ENCODE measurements around the gene ODAD4.

ODAD4 gene

GRCh38 chr17:41937970-41938954 is 7.8 kb downstream of the ODAD4 start (continued):
- TF ChIP-seq SNAI2 (CRISPR knock-in tag; IDR thresholded peaks at IDR 0.05) (no peak), BACH2 (CRISPR knock-in tag; IDR thresholded peaks at IDR 0.05; ENCODE audit: borderline replicate concordance) (no peak), PPARA (CRISPR knock-in tag; IDR thresholded peaks at IDR 0.05; ENCODE audit: borderline replicate concordance) (no peak), ARNTL (CRISPR knock-in tag; IDR thresholded peaks at IDR 0.05; ENCODE audit: borderline replicate concordance, low read depth) (no peak)

- no peak for ATAC-seq
Observed at GRCh38 chr17:41939044-41939692, 8.8 kb downstream of the ODAD4 start.

DNA sequence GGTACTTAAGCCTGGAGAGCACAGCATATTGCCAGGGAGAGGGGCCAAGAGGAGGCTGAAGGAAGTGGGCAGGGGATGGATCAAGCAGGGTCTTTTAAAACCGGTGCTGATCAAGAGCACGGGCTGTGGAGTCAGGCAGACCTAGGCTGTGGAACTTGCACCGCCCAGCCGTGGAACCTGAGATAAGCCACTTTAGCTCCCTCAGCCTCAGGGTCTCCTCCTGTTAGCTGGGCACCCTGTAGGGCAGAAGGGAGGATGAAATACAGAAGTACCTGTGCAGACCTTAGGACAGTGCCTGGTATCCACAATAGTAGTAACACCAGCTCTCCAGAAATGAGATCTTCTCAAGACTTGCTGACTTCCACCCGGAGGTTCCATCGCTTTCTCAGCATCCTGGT is 9.3 kb downstream of the ODAD4 start:
- no peak for ATAC-seq
- no peak for TF ChIP-seq ZNF70 (CRISPR knock-in tag; IDR thresholded peaks at IDR 0.05)
- TF ChIP-seq, protein P1, sequence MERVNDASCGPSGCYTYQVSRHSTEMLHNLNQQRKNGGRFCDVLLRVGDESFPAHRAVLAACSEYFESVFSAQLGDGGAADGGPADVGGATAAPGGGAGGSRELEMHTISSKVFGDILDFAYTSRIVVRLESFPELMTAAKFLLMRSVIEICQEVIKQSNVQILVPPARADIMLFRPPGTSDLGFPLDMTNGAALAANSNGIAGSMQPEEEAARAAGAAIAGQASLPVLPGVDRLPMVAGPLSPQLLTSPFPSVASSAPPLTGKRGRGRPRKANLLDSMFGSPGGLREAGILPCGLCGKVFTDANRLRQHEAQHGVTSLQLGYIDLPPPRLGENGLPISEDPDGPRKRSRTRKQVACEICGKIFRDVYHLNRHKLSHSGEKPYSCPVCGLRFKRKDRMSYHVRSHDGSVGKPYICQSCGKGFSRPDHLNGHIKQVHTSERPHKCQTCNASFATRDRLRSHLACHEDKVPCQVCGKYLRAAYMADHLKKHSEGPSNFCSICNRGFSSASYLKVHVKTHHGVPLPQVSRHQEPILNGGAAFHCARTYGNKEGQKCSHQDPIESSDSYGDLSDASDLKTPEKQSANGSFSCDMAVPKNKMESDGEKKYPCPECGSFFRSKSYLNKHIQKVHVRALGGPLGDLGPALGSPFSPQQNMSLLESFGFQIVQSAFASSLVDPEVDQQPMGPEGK (CRISPR knock-in tag; IDR thresholded peaks at IDR 0.05; ENCODE audit: borderline replicate concordance): no peak
- no peak for TF ChIP-seq ZFP3 (CRISPR knock-in tag; IDR thresholded peaks at IDR 0.05)
- TF ChIP-seq RARB (CRISPR knock-in tag; IDR thresholded peaks at IDR 0.05): no peak
- no peak for TF ChIP-seq SNAI2 (CRISPR knock-in tag; IDR thresholded peaks at IDR 0.05)
- TF ChIP-seq TCF4 (CRISPR knock-in tag; IDR thresholded peaks at IDR 0.05; ENCODE audit: borderline replicate concordance): no peak
- TF ChIP-seq CREB5 (CRISPR knock-in tag; IDR thresholded peaks at IDR 0.05; ENCODE audit: low read depth): no peak
- TF ChIP-seq BACH2 (CRISPR knock-in tag; IDR thresholded peaks at IDR 0.05; ENCODE audit: borderline replicate concordance): no peak
- no peak for TF ChIP-seq GLIS3 (CRISPR knock-in tag; IDR thresholded peaks at IDR 0.05)
- no peak for TF ChIP-seq ZFP30 (CRISPR knock-in tag; IDR thresholded peaks at IDR 0.05)

More at GRCh38 chr17:41939044-41939692, 8.8 kb downstream of the ODAD4 start:
- TF ChIP-seq ARNTL (CRISPR knock-in tag; IDR thresholded peaks at IDR 0.05; ENCODE audit: borderline replicate concordance, low read depth) (no peak), RARB (CRISPR knock-in tag; IDR thresholded peaks at IDR 0.05) (no peak), ZFP3 (CRISPR knock-in tag; IDR thresholded peaks at IDR 0.05) (no peak), ZFP30 (CRISPR knock-in tag; IDR thresholded peaks at IDR 0.05) (no peak), ZC3H10 (CRISPR knock-in tag; IDR thresholded peaks at IDR 0.05) (no peak), OSR1 (CRISPR knock-in tag; IDR thresholded peaks at IDR 0.05) (no peak), BACH2 (CRISPR knock-in tag; IDR thresholded peaks at IDR 0.05; ENCODE audit: borderline replicate concordance) (no peak), GLIS3 (CRISPR knock-in tag; IDR thresholded peaks at IDR 0.05) (no peak)
- TF ChIP-seq, protein P2, sequence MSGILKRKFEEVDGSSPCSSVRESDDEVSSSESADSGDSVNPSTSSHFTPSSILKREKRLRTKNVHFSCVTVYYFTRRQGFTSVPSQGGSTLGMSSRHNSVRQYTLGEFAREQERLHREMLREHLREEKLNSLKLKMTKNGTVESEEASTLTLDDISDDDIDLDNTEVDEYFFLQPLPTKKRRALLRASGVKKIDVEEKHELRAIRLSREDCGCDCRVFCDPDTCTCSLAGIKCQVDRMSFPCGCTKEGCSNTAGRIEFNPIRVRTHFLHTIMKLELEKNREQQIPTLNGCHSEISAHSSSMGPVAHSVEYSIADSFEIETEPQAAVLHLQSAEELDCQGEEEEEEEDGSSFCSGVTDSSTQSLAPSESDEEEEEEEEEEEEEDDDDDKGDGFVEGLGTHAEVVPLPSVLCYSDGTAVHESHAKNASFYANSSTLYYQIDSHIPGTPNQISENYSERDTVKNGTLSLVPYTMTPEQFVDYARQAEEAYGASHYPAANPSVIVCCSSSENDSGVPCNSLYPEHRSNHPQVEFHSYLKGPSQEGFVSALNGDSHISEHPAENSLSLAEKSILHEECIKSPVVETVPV (CRISPR knock-in tag; IDR thresholded peaks at IDR 0.05): no peak

DNA sequence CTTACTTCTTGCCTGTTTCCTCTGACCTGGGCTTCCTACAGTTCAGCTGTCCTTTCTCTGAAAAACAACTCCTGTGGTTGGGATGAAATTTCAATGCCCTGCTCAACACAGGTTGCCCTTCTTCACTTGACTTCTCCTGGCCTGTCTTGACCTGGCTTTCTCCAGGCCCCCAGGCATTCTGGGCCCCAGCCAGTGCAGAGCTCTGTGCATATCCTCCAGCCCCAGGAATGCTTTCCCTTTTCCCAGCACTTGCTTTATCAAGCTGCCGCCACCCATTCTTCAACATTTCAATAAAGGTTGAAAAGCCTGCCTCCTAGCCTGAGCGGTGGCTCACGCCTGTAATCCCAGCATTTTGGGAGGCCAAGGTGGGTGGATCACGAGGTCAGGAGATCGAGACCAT is 10.8 kb downstream of the ODAD4 start:
- no peak for ATAC-seq

More for the DNA sequence above, 10.8 kb downstream of the ODAD4 start:
- TF ChIP-seq, protein P3, sequence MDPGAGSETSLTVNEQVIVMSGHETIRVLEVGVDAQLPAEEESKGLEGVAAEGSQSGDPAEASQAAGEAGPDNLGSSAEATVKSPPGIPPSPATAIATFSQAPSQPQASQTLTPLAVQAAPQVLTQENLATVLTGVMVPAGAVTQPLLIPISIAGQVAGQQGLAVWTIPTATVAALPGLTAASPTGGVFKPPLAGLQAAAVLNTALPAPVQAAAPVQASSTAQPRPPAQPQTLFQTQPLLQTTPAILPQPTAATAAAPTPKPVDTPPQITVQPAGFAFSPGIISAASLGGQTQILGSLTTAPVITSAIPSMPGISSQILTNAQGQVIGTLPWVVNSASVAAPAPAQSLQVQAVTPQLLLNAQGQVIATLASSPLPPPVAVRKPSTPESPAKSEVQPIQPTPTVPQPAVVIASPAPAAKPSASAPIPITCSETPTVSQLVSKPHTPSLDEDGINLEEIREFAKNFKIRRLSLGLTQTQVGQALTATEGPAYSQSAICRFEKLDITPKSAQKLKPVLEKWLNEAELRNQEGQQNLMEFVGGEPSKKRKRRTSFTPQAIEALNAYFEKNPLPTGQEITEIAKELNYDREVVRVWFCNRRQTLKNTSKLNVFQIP (CRISPR knock-in tag; IDR thresholded peaks at IDR 0.05; ENCODE audit: borderline replicate concordance, low read depth): no peak
- TF ChIP-seq OSR1 (CRISPR knock-in tag; IDR thresholded peaks at IDR 0.05) (no peak), BACH2 (CRISPR knock-in tag; IDR thresholded peaks at IDR 0.05; ENCODE audit: borderline replicate concordance) (no peak), ZC3H10 (CRISPR knock-in tag; IDR thresholded peaks at IDR 0.05) (no peak), RARB (CRISPR knock-in tag; IDR thresholded peaks at IDR 0.05) (no peak), PPARA (CRISPR knock-in tag; IDR thresholded peaks at IDR 0.05; ENCODE audit: borderline replicate concordance) (no peak), ZNF8 (CRISPR knock-in tag; IDR thresholded peaks at IDR 0.05) (no peak), ISL1 (CRISPR knock-in tag; IDR thresholded peaks at IDR 0.05) (no peak), ESRRG (CRISPR knock-in tag; IDR thresholded peaks at IDR 0.05) (no peak), SNAI2 (CRISPR knock-in tag; IDR thresholded peaks at IDR 0.05) (no peak), ZNF565 (CRISPR knock-in tag; conservative IDR thresholded peaks at IDR 0.05; ENCODE audit: low read depth) (no peak), ZNF70 (CRISPR knock-in tag; IDR thresholded peaks at IDR 0.05) (no peak), TSHZ2 (CRISPR knock-in tag; IDR thresholded peaks at IDR 0.05) (no peak), ZFP3 (CRISPR knock-in tag; IDR thresholded peaks at IDR 0.05) (no peak), GLIS3 (CRISPR knock-in tag; IDR thresholded peaks at IDR 0.05) (no peak), TOX (CRISPR knock-in tag; IDR thresholded peaks at IDR 0.05; ENCODE audit: borderline replicate concordance) (no peak), CSDC2 (CRISPR knock-in tag; IDR thresholded peaks at IDR 0.05) (no peak), TCF4 (CRISPR knock-in tag; IDR thresholded peaks at IDR 0.05; ENCODE audit: borderline replicate concordance) (no peak)
